HG03025 (cell line): ENCODE results near the gene GIMAP7.
"Not testable (repeated sequence)": the region's sequence is repeated elsewhere in the genome, so short reads cannot be mapped to it uniquely, and the experiment has no call there.

Experiments
- ATAC-seq: cut with Tn5 transposase; IDR thresholded peaks from one replicate; pipeline ENCODE4 v1.9.1; 2021; ENCODE audit warnings: mild to moderate bottlenecking, moderate library complexity; ENCODE audit not compliant: unreplicated experiment, low FRiP score

GIMAP7 gene

GRCh38 chr7:150511048-150511447 is 3.6 kb upstream of the GIMAP7 start:
- no peak for ATAC-seq

- no peak for ATAC-seq
Measured at GRCh38 chr7:150513758-150514157, 914 bp upstream of the GIMAP7 start.

GRCh38 chr7:150515248-150516147 is 826 bp downstream of the GIMAP7 start:
- ATAC-seq, result no peak

GRCh38 chr7:150516956-150517745 is 2.5 kb downstream of the GIMAP7 start:
- no peak for ATAC-seq

- no peak for ATAC-seq
Measured at GRCh38 chr7:150519310-150519709, 4.6 kb downstream of the GIMAP7 start.

- no peak for ATAC-seq
Measured at GRCh38 chr7:150520145-150520544, 5.5 kb downstream of the GIMAP7 start.

- not testable (repeated sequence) for ATAC-seq
Measured at GRCh38 chr7:150522931-150523330, 8.3 kb downstream of the GIMAP7 start.

GRCh38 chr7:150524018-150524417 is 9.3 kb downstream of the GIMAP7 start:
- ATAC-seq, result no peak

- ATAC-seq, result no peak
Measured at GRCh38 chr7:150531704-150532103, 17.0 kb downstream of the GIMAP7 start.

GRCh38 chr7:150538259-150538658 is 23.6 kb downstream of the GIMAP7 start:
- no peak for ATAC-seq

- ATAC-seq, result no peak
Measured at GRCh38 chr7:150553163-150553562, 38.5 kb downstream of the GIMAP7 start.

- no peak for ATAC-seq
Measured at GRCh38 chr7:150556521-150557138, 42.0 kb downstream of the GIMAP7 start.

GRCh38 chr7:150560486-150560885 is 45.8 kb downstream of the GIMAP7 start:
- ATAC-seq, result no peak

GRCh38 chr7:150562919-150563318 is 48.2 kb downstream of the GIMAP7 start:
- ATAC-seq, result no peak

GRCh38 chr7:150564006-150564405 is 49.3 kb downstream of the GIMAP7 start:
- no peak for ATAC-seq

- ATAC-seq, result no peak
Measured at GRCh38 chr7:150564566-150564965, 49.9 kb downstream of the GIMAP7 start.

GRCh38 chr7:150565239-150565638 is 50.6 kb downstream of the GIMAP7 start:
- ATAC-seq, result no peak

- ATAC-seq, result no peak
Measured at GRCh38 chr7:150566123-150566522, 51.5 kb downstream of the GIMAP7 start.

- ATAC-seq, result no peak
Measured at GRCh38 chr7:150566572-150566971, 51.9 kb downstream of the GIMAP7 start.

GRCh38 chr7:150567169-150567568 is 52.5 kb downstream of the GIMAP7 start, which contains the start of gene GIMAP4:
Gene GIMAP4 (plus strand): TSS chr7:150567390. CDS start chr7:150569902, 2,512 bp downstream.
- no peak for ATAC-seq

GRCh38 chr7:150567871-150568301 is 53.2 kb downstream of the GIMAP7 start:
- ATAC-seq, result no peak
